ENCODE results near the gene NBAS. TPM values are rescaled to one million over a fixed set of nuclear protein-coding genes. Genes with fewer than 3 reads are reported as not detected.

NBAS gene
- total and polyA plus RNA-seq, 10 of the 15 experiments (the other 5 are each of a cell fraction or from before 2014, with no cell fraction given) = 4.3 to 32.7 (median 20.8) TPM

DNA sequence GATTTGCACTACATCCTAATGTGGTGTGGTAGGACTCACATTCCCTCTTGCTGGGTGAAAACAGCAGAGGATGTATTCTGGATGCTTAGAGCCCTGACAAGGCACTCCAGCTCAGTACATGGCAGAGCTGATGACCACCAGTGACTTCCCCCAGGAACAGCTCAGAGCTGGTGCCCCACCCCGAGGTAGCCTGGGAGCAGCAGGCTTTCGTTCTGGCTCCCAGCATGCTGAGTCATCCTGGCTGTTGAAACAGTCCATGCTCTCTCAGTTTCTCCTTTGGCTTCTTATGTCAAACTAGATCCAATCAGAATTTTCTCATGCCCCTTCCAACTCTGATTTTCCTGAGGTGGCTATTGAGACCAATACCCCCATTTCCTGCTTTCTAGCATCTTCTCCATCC lies 438.2 kb downstream of the NBAS start:
- Histone ChIP-seq H2AFZ (ENCODE audit: control insufficient read depth, low read depth, low read length) (no peak overlapping the region), H3K36me3 (ENCODE audit: control insufficient read depth in 2 of 2, insufficient read depth in 2 of 2, low read length in 1 of 2) (no peaks in the 10 kb centered on the region), H3K4me3 (no peak overlapping the region), H3K4me1 (ENCODE audit: control insufficient read depth, insufficient read depth, low read length) (no peaks in the 10 kb centered on the region), H3K27ac (ENCODE audit: control insufficient read depth, insufficient read depth) (no peak overlapping the region), H3K4me2 (ENCODE audit: control insufficient read depth, insufficient read depth) (no peak overlapping the region), H3K27me3 (replicated peaks in 1 of 2; ENCODE audit: control insufficient read depth in 2 of 2, insufficient read depth in 2 of 2, low read length in 1 of 2) (no peaks in the 10 kb centered on the region), H3K9me3 (replicated peaks; ENCODE audit: control insufficient read depth, insufficient read depth, low read length) (no peaks in the 10 kb centered on the region), H3K9ac (ENCODE audit: control insufficient read depth, insufficient read depth, low read length) (no peak overlapping the region), H3K79me2 (ENCODE audit: control insufficient read depth, insufficient read depth, low read length) (no peaks in the 10 kb centered on the region), H4K20me1 (ENCODE audit: control insufficient read depth, insufficient read depth) (no peaks in the 10 kb centered on the region)
- intact Hi-C loops (cut with micrococcal nuclease; ENCODE audit: unreplicated experiment) = no loop called here
- CTCF ChIA-PET = no interaction called here
- POLR2A ChIA-PET = no interaction called here
- ATAC-seq (no peak), DNase-seq (ENCODE audit: low read depth, low spot score) (no peak), FAIRE-seq (no peak)
- SMC1A ChIA-PET (ENCODE audit: uncharacterized antibody, unreplicated experiment) = no interaction called here
- RAD21 ChIA-PET (ENCODE audit: unreplicated experiment) = no interaction called here
- no TSS peak for BruUV-seq (replicated peaks)
- in situ Hi-C loops (cut with MboI) = no loop called here
- WGBS (ENCODE audit: insufficient coverage, insufficient replicate concordance, low lambda C conversion rate, missing lambda C conversion rate) = 21% methylated on average over 2 of the region's 2 CpGs
- TF ChIP-seq, protein P1, sequence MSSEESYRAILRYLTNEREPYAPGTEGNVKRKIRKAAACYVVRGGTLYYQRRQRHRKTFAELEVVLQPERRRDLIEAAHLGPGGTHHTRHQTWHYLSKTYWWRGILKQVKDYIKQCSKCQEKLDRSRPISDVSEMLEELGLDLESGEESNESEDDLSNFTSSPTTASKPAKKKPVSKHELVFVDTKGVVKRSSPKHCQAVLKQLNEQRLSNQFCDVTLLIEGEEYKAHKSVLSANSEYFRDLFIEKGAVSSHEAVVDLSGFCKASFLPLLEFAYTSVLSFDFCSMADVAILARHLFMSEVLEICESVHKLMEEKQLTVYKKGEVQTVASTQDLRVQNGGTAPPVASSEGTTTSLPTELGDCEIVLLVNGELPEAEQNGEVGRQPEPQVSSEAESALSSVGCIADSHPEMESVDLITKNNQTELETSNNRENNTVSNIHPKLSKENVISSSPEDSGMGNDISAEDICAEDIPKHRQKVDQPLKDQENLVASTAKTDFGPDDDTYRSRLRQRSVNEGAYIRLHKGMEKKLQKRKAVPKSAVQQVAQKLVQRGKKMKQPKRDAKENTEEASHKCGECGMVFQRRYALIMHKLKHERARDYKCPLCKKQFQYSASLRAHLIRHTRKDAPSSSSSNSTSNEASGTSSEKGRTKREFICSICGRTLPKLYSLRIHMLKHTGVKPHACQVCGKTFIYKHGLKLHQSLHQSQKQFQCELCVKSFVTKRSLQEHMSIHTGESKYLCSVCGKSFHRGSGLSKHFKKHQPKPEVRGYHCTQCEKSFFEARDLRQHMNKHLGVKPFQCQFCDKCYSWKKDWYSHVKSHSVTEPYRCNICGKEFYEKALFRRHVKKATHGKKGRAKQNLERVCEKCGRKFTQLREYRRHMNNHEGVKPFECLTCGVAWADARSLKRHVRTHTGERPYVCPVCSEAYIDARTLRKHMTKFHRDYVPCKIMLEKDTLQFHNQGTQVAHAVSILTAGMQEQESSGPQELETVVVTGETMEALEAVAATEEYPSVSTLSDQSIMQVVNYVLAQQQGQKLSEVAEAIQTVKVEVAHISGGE (CRISPR knock-in tag; IDR thresholded peaks at IDR 0.05) = no peak
- TF ChIP-seq, protein P2, sequence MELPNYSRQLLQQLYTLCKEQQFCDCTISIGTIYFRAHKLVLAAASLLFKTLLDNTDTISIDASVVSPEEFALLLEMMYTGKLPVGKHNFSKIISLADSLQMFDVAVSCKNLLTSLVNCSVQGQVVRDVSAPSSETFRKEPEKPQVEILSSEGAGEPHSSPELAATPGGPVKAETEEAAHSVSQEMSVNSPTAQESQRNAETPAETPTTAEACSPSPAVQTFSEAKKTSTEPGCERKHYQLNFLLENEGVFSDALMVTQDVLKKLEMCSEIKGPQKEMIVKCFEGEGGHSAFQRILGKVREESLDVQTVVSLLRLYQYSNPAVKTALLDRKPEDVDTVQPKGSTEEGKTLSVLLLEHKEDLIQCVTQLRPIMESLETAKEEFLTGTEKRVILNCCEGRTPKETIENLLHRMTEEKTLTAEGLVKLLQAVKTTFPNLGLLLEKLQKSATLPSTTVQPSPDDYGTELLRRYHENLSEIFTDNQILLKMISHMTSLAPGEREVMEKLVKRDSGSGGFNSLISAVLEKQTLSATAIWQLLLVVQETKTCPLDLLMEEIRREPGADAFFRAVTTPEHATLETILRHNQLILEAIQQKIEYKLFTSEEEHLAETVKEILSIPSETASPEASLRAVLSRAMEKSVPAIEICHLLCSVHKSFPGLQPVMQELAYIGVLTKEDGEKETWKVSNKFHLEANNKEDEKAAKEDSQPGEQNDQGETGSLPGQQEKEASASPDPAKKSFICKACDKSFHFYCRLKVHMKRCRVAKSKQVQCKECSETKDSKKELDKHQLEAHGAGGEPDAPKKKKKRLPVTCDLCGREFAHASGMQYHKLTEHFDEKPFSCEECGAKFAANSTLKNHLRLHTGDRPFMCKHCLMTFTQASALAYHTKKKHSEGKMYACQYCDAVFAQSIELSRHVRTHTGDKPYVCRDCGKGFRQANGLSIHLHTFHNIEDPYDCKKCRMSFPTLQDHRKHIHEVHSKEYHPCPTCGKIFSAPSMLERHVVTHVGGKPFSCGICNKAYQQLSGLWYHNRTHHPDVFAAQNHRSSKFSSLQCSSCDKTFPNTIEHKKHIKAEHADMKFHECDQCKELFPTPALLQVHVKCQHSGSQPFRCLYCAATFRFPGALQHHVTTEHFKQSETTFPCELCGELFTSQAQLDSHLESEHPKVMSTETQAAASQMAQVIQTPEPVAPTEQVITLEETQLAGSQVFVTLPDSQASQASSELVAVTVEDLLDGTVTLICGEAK (IDR thresholded peaks at IDR 0.05; ENCODE audit: borderline replicate concordance) = no peak
- TF ChIP-seq TCF12 (IDR thresholded peaks at IDR 0.05; ENCODE audit: low read depth, low read length) (no peak), EED (IDR thresholded peaks at IDR 0.05; ENCODE audit: low read depth) (no peak), POLR2A (IDR thresholded peaks at IDR 0.05; ENCODE audit: low read depth, low read length) (no peak), NR2F1 (conservative IDR thresholded peaks at IDR 0.05) (no peak), CBX3 (IDR thresholded peaks at IDR 0.05; ENCODE audit: borderline replicate concordance, low read depth) (no peak), BACH1 (IDR thresholded peaks at IDR 0.05; ENCODE audit: borderline replicate concordance) (no peak), RELA (IDR thresholded peaks at IDR 0.05; ENCODE audit: borderline replicate concordance, partially characterized antibody) (no peak), MTA2 (IDR thresholded peaks at IDR 0.05; ENCODE audit: low read depth) (no peak), LARP7 (IDR thresholded peaks at IDR 0.05) (no peak)
- TF ChIP-seq, protein P3, sequence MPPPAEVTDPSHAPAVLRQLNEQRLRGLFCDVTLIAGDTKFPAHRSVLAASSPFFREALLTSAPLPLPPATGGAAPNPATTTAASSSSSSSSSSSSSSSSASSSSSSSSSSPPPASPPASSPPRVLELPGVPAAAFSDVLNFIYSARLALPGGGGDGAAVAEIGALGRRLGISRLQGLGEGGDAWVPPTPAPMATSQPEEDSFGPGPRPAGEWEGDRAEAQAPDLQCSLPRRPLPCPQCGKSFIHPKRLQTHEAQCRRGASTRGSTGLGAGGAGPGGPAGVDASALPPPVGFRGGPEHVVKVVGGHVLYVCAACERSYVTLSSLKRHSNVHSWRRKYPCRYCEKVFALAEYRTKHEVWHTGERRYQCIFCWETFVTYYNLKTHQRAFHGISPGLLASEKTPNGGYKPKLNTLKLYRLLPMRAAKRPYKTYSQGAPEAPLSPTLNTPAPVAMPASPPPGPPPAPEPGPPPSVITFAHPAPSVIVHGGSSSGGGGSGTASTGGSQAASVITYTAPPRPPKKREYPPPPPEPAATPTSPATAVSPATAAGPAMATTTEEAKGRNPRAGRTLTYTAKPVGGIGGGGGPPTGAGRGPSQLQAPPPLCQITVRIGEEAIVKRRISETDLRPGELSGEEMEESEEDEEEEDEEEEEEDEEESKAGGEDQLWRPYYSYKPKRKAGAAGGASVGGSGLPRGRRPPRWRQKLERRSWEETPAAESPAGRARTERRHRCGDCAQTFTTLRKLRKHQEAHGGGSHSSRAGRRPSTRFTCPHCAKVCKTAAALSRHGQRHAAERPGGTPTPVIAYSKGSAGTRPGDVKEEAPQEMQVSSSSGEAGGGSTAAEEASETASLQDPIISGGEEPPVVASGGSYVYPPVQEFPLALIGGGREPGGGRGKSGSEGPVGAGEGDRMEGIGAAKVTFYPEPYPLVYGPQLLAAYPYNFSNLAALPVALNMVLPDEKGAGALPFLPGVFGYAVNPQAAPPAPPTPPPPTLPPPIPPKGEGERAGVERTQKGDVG (CRISPR knock-in tag; IDR thresholded peaks at IDR 0.05) = no peak
- TF ChIP-seq, protein P4, sequence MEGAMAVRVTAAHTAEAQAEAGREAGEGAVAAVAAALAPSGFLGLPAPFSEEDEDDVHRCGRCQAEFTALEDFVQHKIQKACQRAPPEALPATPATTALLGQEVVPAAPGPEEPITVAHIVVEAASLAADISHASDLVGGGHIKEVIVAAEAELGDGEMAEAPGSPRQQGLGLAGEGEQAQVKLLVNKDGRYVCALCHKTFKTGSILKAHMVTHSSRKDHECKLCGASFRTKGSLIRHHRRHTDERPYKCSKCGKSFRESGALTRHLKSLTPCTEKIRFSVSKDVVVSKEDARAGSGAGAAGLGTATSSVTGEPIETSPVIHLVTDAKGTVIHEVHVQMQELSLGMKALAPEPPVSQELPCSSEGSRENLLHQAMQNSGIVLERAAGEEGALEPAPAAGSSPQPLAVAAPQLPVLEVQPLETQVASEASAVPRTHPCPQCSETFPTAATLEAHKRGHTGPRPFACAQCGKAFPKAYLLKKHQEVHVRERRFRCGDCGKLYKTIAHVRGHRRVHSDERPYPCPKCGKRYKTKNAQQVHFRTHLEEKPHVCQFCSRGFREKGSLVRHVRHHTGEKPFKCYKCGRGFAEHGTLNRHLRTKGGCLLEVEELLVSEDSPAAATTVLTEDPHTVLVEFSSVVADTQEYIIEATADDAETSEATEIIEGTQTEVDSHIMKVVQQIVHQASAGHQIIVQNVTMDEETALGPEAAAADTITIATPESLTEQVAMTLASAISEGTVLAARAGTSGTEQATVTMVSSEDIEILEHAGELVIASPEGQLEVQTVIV (IDR thresholded peaks at IDR 0.05; ENCODE audit: borderline replicate concordance, partially characterized antibody) = no peak

Data from GM12878 (cell line).